Ovary (tissue), 9 donors: ENCODE measurements around the gene GNL2. TPM values are rescaled to one million over a fixed set of nuclear protein-coding genes. Genes with fewer than 3 reads are reported as not detected.
"Not testable (repeated sequence)": the region's sequence is repeated elsewhere in the genome, so short reads cannot be mapped to it uniquely, and the experiment has no call there.

Experiments used
- DNase-seq, 5 donors: peaks; one replicate each; pipeline ENCODE4 v3.0.0-alpha.2; 2019 to 2020
- H3K27ac ChIP-seq, 2 donors: fragments of 200-600 bp; one replicate each; pipeline versions ENCODE4 v1.5.1 to v1.8.0; 2019 to 2022
- H3K27me3 ChIP-seq: fragments of 200-600 bp; one replicate; pipeline ENCODE4 v1.8.0; 2022
- H3K36me3 ChIP-seq: fragments of 200-600 bp; sonication (generic); one replicate; pipeline ENCODE4 v1.5.1; 2019
- H3K4me1 ChIP-seq: one replicate; pipeline ENCODE4 v1.8.1; 2013; ENCODE audit warnings: mild to moderate bottlenecking, moderate library complexity; ENCODE audit not compliant: insufficient read depth
- H3K4me3 ChIP-seq: fragments of 200-600 bp; sonication (generic); one replicate; pipeline ENCODE4 v1.5.1; 2017
- H3K9me3 ChIP-seq, 2 donors: fragments of 200-600 bp in 1 of 2; sonication (generic) in 1 of 2; one replicate each; pipeline versions ENCODE4 v1.5.1 to v1.8.1; 2013 to 2019; ENCODE audit warnings: mild to moderate bottlenecking in 1 of 2, moderate library complexity in 1 of 2
- CTCF ChIP-seq, 3 donors: fragments of 450-650 bp in 2 of 3; fragments of 200-600 bp in 1 of 3; IDR thresholded peaks; one replicate each; pipeline versions ENCODE4 v1.5.1 to v1.8.0; 2016 to 2022; ENCODE audit warnings: antibody characterized with exemption in 3 of 3, mild to moderate bottlenecking in 1 of 3
- EP300 ChIP-seq: sonication (generic); formaldehyde crosslinking; IDR thresholded peaks from one replicate; pipeline ENCODE4 v1.6.1; 2017; ENCODE audit warnings: antibody characterized with exemption
- POLR2A ChIP-seq: fragments of 450-650 bp; IDR thresholded peaks from one replicate; pipeline ENCODE4 v1.6.1; 2017; ENCODE audit warnings: antibody characterized with exemption, mild to moderate bottlenecking, moderate library complexity
- WGBS, 3 donors: extraction: QIAGEN DNeasy Blood & Tissue Kit in 1 of 3; methylation state at CpG; one replicate each; pipeline versions ENCODE4 v1.1.5 to v1.1.7; 2013 to 2017; 5-methylcytosine and 5-hydroxymethylcytosine counted together
- intact Hi-C, 4 donors: fragments of 100-400 bp; cut with DNase I; formaldehyde crosslinking; loops; one replicate each; pipeline versions ENCODE4 v1.11.0 to v1.15.1; 2022 to 2023
- polyA plus RNA-seq, 2 donors: library from polyadenylated mRNA; stranded (reverse); fragments of 200-250 nt in 1 of 2; fragments of 350-450 nt in 1 of 2; fragmentation: Illumina TruSeq in 1 of 2; extraction: RNeasy Lipid Tissue Mini Kit (QIAGEN cat#74804) in 1 of 2; gene quantifications; one replicate each; pipeline ENCODE4 v1.2.3, GENCODE V29; 2013 to 2014
- small RNA-seq: library from RNA; depleted of rRNA; stranded (forward); fragments of <200 nt; gene quantifications from one replicate; pipeline ENCODE3, GENCODE V24; 2016
- total RNA-seq, 7 donors: library from RNA; depleted of rRNA in 2 of 7; stranded (reverse); fragments of >200 nt in 2 of 7; fragmentation: NEBNext Ultra II Directional in 3 of 7; extraction: Animal tissue kit (Norgen Biotek cat#: 25700) in 3 of 7; gene quantifications; one replicate each; pipeline versions ENCODE4 v1.1.0 to v1.2.4, GENCODE V29; 2016 to 2023
- donor health status: DM: no; HTN: no; CAD: no; lungs with moderate emphysema.
- donor health status: DM: no; HTN: no; CAD: no.
- donor health status: Bipolar disorder and iron deficiency.
- donor health status: DM: yes; HTN: yes; CAD: no.
- donor health status: DM: no; HTN: no; CAD: no.
- donor health status: DM: yes; HTN: yes; CAD: no.

GNL2 gene
- total and polyA plus RNA-seq, 9 donors, result 22.3 to 44.5 (median 31.7) TPM

GRCh38 chr1:37519613-37520012 lies 76.1 kb downstream of the GNL2 start:
- DNase-seq, result no peak
- H3K27ac ChIP-seq, result no peak overlapping the region
- peaks cover 2% of the 10 kb centered on the region for H3K4me1 ChIP-seq
- intact Hi-C loops, result no loop called here
- no peak overlapping the region for H3K4me3 ChIP-seq
- no peaks in the 10 kb centered on the region for H3K36me3 ChIP-seq
- no peaks in the 10 kb centered on the region for H3K27me3 ChIP-seq
- no peak for TF ChIP-seq EP300
- no peak for TF ChIP-seq CTCF (IDR thresholded peaks at IDR 0.05)
- no peak for TF ChIP-seq POLR2A
- H3K9me3 ChIP-seq, result no peaks in the 10 kb centered on the region

- H3K4me3 ChIP-seq, intact Hi-C loops, H3K36me3 ChIP-seq, H3K9me3 ChIP-seq, H3K4me1 ChIP-seq, H3K27ac ChIP-seq, H3K27me3 ChIP-seq, DNase-seq: not testable (repeated sequence)
- 61 to 72% (median 71%) methylated on average over 15 of the region's 15 CpGs for WGBS, 3 donors
Measured at GRCh38 chr1:37518929-37519328, 76.8 kb downstream of the GNL2 start.

- not testable (repeated sequence) for H3K9me3 ChIP-seq
Measured at GRCh38 chr1:37518241-37518640, 77.5 kb downstream of the GNL2 start.

GRCh38 chr1:37517569-37517968 lies 78.2 kb downstream of the GNL2 start:
- intact Hi-C loops, result no loop called here
- Histone ChIP-seq H3K27ac (no peak overlapping the region), H3K36me3 (no peaks in the 10 kb centered on the region), H3K4me3 (no peak overlapping the region), H3K4me1 (peaks cover 10% of the 10 kb centered on the region), H3K27me3 (no peaks in the 10 kb centered on the region), H3K9me3 (no peaks in the 10 kb centered on the region)
- TF ChIP-seq POLR2A, result no peak
- no peak for TF ChIP-seq CTCF (IDR thresholded peaks at IDR 0.05)
- no peak for TF ChIP-seq EP300
- DNase-seq, result no peak
- 74 to 84% (median 83%) methylated on average over 1 of the region's 1 CpG for WGBS, 3 donors

More at GRCh38 chr1:37518241-37518640, 77.5 kb downstream of the GNL2 start:
- H3K36me3 ChIP-seq, H3K4me1 ChIP-seq, DNase-seq, H3K27ac ChIP-seq, H3K27me3 ChIP-seq, intact Hi-C loops, H3K4me3 ChIP-seq: not testable (repeated sequence)
- 88 to 93% (median 92%) methylated on average over 12 to 28 of the region's 31 CpGs for WGBS, 3 donors

Small RNA genes lying within 50 kb of the gene (small RNA-seq; reads per million reads assigned to genes)
- not detected for gene AL034379.1

Other genes starting within 250 kb of the GNL2 start
- 10 to 100 TPM in 3 of 7 donors, 1 to 10 TPM in 4; 5.4 to 86.6 (median 7.2) TPM for gene ZC3H12A, start 121.4 kb downstream of the GNL2 start, total RNA-seq
- 1 to 10 TPM; 1.4 to 3.6 TPM for gene ZC3H12A, start 121.4 kb downstream of the GNL2 start, polyA plus RNA-seq
- gene MEAF6, start 81.2 kb downstream of the GNL2 start, total RNA-seq, result 10 to 100 TPM; 38.7 to 71.3 (median 64.1) TPM
- 100 to 1,000 TPM in 1 of 2 donors, 10 to 100 TPM in 1; 62.1 to 108 TPM for gene MEAF6, start 81.2 kb downstream of the GNL2 start, polyA plus RNA-seq
- gene SNIP1, start 41.6 kb downstream of the GNL2 start, total RNA-seq, result 10 to 100 TPM in 5 of 7 donors, 1 to 10 TPM in 2; 8.3 to 21.4 (median 16.5) TPM
- 10 to 100 TPM in 1 of 2 donors, 1 to 10 TPM in 1; 6.5 to 16.6 TPM for gene SNIP1, start 41.6 kb downstream of the GNL2 start, polyA plus RNA-seq
- gene DNALI1, start 39.0 kb downstream of the GNL2 start, total RNA-seq, result 10 to 100 TPM; 13.0 to 37.6 (median 17.8) TPM
- 10 to 100 TPM; 16.4 to 22.4 TPM for gene DNALI1, start 39.0 kb downstream of the GNL2 start, polyA plus RNA-seq
- 10 to 100 TPM in 3 of 7 donors, 1 to 10 TPM in 3, under 1 TPM in 1; 0.23 to 21.4 (median 7.5) TPM for gene RSPO1, start 39.0 kb upstream of the GNL2 start, total RNA-seq
- 1 to 10 TPM in 1 of 2 donors, under 1 TPM in 1; 0.35 to 3.3 TPM for gene RSPO1, start 39.0 kb upstream of the GNL2 start, polyA plus RNA-seq
- 1 to 10 TPM in 2 of 7 donors, under 1 TPM in 5; 0.11 to 1.3 (median 0.42) TPM for gene CDCA8, start 96.6 kb upstream of the GNL2 start, total RNA-seq
- 1 to 10 TPM in 1 of 2 donors, under 1 TPM in 1; 0.84 to 1.9 TPM for gene CDCA8, start 96.6 kb upstream of the GNL2 start, polyA plus RNA-seq
- gene EPHA10, start 169.2 kb upstream of the GNL2 start, total RNA-seq, result under 1 TPM in 4 of 7 donors, not detected in 3; 0.20 to 0.69 (median 0.50) TPM
- under 1 TPM; 0.02 to 0.05 TPM for gene EPHA10, start 169.2 kb upstream of the GNL2 start, polyA plus RNA-seq
- gene MANEAL, start 197.9 kb upstream of the GNL2 start, total RNA-seq, result 1 to 10 TPM in 5 of 7 donors, under 1 TPM in 1, not detected in 1; 0.66 to 2.2 (median 1.7) TPM
- 1 to 10 TPM in 1 of 2 donors, under 1 TPM in 1; 0.99 to 3.7 TPM for gene MANEAL, start 197.9 kb upstream of the GNL2 start, polyA plus RNA-seq
- gene C1orf122, start 211.9 kb upstream of the GNL2 start, total RNA-seq, result 10 to 100 TPM; 24.5 to 56.2 (median 32.5) TPM
- gene C1orf122, start 211.9 kb upstream of the GNL2 start, polyA plus RNA-seq, result 10 to 100 TPM; 10.3 to 23.7 TPM
- gene YRDC, start 212.3 kb upstream of the GNL2 start, total RNA-seq, result 10 to 100 TPM in 4 of 7 donors, 1 to 10 TPM in 3; 7.2 to 15.0 (median 11.0) TPM
- 1 to 10 TPM; 9.3 to 9.5 TPM for gene YRDC, start 212.3 kb upstream of the GNL2 start, polyA plus RNA-seq